Femur (tissue), 1 donor: Measurements from ENCODE around the gene TRIM45.
A peak's percentile ranks its signal among the peaks of the same experiment; 100 is the strongest.
"Not testable (repeated sequence)": the region's sequence is repeated elsewhere in the genome, so short reads cannot be mapped to it uniquely, and the experiment has no call there.

ENCODE experiments used
- DNase-seq: peaks from one replicate; pipeline ENCODE4 v3.0.0-alpha.2; 2017

TRIM45 gene, protein sequence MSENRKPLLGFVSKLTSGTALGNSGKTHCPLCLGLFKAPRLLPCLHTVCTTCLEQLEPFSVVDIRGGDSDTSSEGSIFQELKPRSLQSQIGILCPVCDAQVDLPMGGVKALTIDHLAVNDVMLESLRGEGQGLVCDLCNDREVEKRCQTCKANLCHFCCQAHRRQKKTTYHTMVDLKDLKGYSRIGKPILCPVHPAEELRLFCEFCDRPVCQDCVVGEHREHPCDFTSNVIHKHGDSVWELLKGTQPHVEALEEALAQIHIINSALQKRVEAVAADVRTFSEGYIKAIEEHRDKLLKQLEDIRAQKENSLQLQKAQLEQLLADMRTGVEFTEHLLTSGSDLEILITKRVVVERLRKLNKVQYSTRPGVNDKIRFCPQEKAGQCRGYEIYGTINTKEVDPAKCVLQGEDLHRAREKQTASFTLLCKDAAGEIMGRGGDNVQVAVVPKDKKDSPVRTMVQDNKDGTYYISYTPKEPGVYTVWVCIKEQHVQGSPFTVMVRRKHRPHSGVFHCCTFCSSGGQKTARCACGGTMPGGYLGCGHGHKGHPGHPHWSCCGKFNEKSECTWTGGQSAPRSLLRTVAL

DNA sequence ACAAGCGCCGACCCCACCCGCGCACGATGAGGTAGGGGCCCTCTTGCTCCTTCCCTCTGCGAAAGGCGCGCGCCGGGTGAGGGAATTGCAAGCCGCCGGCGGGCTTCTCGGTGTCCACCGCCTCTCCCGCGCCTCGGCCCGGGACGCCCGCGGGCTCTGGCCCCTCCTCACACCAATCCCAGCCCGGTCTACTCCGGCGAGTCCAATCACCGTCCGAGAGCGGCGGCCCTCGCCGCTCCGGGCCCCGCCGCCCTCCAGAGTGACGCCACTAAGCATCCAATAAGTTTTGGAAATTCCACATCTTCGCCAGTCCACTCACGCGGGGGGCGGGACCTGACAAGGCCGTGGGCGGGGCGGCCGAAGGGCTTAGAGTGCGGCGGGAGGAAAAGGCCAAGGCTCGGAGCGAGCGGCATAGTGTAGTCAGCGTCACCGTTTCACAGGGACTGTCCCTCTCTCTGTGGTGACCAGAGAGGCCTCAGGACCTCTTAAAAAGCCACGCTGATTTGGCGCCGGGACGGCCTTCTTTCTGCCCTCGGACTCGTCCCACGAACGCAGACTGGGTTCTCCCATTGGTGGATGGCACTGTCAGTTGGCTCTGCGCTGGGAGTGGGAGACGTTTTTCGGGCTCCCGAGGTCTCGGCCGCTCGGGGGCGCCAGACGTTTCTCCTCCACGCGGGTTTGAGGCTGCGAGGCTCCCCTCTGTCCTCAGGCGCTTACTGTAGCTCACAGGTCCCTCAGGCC lies at the start of gene TRIM45:
Gene TRIM45, minus strand, starts transcription at position 161 of the 741 bp plus-strand sequence. CDS start 548 bp downstream, outside the sequence.
- peak; percentile 98 for DNase-seq

DNA sequence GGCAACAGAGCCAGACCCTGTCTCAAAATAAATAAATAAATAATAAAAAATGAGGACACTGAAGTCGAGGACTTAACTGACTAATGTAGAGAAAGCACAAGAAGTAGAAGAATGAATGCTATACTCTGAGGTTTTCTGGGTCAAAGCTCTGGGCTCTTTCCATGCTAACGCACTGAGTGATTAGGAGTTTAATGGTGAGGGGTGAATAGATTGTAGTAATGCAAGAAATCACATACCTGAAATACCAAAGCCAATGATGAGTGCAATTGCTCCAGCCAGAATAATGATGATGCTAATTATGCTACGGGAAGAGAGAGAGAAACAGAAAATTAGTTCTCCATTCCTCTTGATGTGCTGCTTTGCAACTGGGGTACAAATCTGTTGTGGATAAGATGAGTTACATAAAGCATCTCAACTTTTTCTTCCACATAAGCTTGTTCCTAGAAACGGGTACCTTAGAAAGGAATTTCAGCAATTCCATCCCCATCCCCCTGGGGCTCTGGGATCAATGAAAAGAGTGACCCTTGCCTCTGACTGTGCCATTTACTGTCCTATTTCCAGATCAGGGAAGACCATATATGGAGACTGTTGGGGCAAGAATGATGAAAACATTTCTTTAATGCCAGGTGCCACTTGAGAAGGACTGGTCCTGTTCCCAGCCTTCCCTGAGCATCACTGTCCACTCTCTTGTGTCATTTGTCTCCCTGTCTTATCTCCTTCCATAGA lies 48.5 kb upstream of the TRIM45 start:
- no peak for DNase-seq

DNA sequence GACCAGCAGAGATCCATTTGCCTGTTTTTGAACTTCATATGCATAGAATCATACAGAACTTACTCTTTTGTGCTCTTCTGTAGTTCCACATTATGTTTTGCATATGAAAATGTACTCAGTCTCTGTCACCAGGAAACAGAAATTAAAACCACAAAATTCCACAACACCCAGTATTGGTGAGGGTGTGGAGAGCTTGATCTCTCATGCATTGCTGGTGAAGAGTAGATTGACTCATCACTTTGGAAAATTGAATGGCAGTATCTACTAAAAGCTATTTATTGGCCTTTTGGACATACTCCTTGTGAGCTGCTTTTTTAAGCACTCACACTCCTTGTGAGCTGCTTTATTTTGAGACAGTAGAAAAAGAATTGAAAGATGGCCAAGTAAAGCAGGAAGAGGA lies 45.9 kb upstream of the TRIM45 start:
- DNase-seq = no peak

DNA sequence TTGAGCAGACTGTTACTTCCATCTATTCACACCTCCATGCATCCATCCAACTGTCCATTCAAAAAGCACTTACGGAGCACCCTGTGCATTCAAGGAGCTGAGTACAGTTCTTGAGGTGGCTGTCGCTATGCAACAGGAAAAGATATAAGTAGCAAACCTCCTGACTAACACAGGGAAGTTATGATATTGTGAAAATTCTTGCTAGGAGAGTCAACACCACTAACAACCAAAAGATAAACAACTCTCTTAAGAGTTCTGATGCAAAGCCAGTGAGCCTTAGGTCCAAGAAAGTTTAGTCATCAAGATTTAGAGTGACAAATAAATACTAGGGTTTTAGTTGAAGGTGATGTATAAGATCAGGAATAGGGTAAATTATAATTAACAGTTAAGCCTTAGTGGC lies 44.5 kb upstream of the TRIM45 start:
- DNase-seq = no peak

DNA sequence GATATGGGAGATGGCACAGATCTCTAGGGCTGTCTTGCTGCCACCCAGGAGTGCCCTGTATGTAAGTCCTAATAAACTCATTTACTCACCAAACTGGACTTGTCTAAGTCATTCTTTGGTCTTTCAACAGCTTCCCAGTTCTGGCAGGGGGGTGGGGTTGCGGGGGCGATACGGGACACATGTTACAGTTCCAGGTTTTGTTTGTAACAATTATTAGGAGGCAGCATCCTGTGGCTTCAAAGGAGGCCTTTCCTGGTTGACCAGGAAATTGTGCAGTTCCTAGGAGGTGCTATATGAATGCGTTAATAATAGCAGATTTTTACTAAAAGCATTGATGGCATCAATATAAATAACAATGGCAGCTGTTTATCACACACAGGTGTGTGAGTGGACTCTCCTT lies 42.7 kb upstream of the TRIM45 start:
- DNase-seq = no peak

DNA sequence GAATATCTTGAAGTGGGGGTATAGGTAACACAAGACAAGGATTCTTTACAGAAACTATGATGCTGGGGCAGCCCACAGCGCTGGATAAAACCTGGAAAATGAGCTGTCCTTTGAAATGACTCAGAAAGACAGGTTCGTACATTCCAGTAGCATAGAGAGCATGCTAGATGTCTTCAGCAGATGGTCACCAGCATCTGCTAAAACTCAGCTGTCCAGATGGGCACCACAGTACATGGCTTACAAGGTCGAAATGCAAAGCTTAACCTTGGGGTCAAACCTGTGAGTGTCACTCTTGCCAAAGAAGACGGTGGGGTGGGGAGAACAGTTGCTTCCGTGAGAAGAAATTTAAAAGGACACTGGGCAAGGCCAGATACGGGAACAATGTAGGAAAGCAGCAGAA lies 41.3 kb upstream of the TRIM45 start:
- DNase-seq = peak; percentile 27

DNA sequence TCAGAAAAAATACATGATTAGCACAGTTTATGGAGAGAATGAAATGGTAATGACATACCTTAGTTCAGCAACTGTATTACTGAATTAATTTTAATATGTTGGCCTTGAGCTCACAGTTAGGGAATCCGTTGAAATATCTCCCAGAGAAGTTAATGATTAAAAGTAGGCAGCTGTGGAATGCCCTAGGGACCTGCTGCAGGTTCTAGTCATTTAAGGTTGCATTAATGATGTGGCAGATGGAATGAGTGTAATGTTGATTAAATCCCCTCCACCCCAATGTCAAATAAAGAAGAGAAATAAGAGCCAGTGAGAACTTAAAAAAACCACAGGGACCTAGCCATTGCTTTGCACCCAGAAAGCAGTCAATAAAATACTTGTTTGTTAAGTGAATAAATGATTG lies 40.3 kb upstream of the TRIM45 start:
- DNase-seq = no peak

DNA sequence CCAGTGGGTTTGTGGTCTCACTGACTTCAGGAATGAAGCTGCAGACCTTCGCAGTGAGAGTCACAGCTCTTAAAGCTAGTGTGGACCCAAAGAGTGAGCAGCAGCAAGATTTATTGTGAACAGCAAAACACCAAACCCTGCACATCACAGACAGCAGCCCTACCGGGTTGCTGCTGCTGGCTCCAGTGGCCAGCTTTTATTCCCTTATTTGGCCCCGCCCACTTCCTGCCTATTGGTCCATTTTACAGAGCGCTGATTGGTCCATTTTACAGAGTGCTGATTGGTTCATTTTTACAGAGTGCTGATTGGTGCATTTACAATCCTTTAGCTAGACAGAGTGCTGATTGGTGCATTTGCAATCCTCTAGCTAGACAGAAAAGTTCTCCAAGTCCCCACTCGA lies 29.8 kb upstream of the TRIM45 start:
- DNase-seq = not testable (repeated sequence)

DNA sequence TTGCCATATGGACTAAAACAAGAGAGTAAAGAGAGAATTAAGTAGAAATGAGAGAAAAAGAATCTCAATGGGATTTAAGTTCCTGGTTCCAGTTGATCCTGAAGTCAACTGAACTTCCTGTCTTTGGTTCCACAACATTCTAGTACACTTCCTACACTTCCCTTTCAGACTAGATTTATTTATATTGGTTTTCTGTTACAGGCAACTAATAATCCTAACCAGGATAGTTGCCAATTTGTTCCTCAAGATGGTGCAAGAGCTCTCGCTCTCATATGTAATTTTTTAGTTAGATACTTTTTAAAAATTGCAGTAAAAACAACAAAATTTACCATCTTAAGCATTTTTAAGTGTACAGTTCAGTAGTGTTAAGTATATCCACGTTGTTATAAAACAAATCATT lies 28.8 kb upstream of the TRIM45 start:
- no peak for DNase-seq

DNA sequence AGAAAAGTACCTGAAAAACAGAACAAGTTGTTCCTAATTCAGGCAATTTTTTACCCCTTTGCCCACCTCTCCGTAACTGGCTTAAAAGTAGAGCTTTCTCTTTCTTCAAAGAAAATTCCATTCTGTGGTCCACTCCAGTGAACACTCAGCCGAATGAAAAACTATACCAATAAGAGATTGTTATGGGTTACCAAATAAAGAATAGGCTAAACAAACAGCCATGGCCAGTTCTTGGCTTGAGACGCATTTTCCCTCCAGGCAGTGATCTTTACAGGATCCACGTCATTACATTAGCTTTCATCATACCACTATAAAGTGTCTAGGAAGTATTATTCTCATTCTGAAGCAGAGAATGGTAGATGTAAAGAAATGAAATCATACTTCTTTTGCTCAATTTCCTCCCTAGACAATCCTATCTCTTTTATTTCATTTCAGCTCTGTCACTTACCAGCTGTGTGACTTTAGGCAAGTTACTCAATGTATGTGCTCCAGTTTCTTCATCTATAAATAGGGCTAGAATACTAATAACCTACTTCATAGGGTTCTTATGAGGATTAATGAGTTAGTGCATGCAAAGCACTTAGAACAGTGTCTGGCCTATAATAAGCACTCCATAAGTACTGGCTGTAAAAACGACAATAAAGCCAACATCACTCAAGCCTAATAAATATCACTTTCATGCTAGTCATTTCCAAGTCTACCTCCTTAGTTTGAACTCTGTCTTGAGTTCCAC lies 26.5 kb upstream of the TRIM45 start:
- DNase-seq = no peak

DNA sequence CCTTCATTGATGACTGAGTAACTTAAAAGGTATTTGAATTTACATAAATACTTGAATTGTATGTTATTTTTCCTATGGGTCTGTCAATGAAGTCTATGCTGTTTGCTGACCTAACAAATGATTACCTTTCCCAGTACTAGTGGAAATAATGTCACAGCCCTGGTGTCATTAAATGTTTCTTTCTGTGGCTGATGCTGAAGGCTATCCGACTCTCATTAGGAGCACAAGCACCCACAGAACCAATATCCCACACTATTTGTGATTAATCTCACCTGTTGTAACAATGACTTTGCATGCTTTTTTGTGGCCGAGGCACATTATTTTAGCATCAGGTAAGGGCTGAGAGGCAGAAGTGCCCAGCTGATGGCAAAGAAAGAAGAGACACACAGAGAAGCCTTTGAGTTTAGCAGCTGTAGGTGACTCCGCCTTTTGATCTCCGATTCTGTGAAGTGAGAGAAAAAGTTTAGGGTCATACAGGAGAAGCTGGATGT lies 25.8 kb upstream of the TRIM45 start:
- DNase-seq = no peak

DNA sequence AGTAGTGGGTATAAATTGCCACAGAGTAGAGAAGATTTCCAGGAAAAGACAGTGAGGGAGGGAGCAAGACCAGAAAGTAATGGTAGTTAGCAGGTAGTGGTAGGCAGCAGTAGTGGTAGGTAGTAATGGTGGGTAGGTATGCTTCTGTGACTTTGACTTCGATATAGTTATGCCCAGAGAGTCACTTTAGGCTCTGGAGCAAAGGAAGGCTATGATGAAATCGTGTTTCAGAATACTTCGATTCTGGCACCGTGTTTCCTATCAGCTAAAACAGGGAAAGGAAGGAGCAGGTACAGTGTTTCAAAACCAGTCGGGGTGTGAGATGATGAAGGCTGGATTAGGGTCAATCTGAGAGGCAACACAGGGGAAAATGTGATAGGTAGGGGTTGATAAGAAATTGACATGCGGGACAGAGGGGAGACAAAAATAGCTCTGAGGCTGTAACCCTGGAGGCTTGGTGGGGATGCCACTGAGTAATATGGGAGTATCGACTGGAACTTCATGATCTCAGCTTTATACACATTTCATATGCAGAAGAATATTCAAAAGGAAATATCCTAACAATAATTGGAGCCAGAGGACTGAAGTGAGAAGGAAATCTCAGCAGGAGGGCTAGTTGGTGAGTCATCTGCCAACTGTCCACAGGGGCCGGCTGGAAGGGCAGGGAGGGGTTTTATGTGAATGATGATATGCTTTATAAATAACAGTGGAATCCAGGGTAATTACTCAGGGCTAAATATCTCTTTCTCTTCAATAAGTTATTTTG lies 25.2 kb upstream of the TRIM45 start:
- no peak for DNase-seq

DNA sequence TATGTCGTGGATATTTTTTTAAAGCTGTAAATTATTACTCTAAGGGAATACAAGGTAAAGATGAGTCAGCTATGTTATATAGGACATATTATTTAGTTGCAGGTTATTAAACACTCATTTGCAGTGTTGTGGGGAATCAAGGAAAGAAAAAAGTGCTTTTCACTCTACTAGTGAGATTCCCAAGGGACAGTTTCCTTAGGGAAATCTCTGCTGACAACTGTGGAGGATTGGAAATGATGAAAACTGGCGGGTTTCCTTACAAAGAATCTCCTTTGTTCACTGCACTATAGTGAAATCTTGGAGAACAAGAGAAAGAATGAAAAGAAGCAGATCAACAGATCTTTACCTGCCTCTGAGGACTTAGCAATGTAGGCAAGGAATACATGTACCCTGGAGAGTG lies 24.5 kb upstream of the TRIM45 start:
- no peak for DNase-seq

DNA sequence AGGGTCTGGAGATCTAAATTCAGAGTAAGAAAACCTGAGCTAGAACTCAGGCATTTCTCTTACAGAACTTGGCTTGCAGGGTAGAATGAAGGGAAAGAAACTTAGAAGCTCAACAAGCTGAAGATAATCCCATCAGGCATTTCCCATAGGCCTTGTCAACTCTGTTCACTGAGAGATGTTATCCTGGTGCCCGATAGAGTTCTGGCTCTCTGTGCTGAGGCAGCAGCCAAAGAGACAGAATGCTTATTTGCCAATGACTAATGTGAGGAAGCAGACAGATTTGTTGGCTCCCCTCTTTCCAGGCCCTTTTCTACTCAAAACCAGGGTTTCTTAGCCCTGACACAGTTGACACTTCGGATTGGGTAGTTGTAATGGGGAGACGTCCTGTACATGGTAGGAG lies 22.3 kb upstream of the TRIM45 start:
- DNase-seq = no peak

DNA sequence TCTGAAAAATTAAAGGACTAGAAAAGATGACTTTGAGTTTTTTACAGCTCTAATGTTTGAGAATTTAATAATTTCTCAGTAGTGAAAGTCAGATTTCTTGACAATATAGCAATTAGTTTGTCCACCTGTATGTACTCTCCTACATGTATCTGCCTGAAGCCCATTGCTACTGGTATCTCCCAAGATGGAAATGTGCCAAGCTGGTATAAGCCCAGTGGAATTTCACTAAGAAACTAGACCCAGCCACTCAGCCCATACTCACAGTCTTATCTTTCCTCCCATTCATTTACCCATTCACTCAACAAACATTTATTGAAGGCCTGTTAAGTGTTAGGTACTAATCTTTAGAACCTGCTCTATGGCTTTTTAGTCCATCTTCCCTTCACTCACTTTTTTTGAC lies 21.6 kb upstream of the TRIM45 start:
- no peak for DNase-seq

DNA sequence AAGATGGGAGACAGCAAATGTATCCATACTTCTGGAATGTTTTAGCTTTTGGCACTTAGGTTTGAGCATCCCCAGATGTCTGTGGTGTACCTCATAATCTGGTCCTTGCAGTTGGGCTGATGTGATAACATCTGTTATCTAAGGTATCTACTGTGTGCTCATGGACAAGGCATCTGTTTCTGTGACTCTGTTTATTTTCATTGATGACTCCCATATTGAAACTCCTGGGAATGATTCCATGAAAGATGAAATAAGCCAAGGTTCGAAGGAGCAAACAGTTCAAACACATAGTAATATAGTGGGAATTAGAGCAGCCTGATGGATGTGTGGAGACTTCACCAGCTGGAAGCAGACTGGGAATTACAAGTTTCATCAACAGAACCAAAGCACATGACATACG lies 20.7 kb upstream of the TRIM45 start:
- no peak for DNase-seq

DNA sequence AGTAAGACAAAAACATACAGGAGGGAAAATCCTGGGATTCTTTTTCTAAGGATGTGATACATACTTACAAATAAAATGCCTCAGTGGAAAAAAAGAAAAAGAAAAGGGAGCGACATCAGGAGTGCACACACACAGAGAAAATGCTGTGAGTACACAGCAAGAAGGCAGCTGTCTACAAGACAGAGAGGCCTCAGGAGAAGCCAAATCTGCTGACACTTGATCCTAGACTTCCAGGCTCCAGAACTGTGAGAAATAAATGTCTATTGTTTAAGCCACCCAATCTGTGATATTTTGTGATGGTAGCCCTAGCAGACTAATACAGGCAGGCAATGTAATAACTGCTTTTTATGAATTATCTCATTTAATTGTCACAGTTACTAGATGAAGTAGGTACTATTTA lies 17.0 kb upstream of the TRIM45 start:
- DNase-seq = no peak

DNA sequence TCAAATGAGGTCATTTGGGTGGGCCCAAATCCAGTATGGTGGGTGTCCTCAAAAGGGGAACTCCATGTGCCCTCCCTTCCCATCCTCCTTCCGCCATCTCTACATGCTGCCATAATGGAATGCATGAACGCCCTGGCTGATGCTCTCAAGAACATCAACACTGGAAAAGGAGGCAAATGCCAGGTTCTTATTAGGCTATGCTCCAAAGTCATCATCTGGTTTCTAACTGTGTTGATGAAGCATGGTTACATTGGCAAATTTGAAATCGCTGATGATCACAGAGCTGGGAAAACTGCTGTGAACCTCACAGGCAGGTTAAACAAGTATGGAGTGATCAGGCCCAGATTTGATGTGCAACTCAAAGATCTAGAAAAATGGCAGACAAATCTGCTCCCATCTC lies 16.6 kb upstream of the TRIM45 start:
- no peak for DNase-seq

DNA sequence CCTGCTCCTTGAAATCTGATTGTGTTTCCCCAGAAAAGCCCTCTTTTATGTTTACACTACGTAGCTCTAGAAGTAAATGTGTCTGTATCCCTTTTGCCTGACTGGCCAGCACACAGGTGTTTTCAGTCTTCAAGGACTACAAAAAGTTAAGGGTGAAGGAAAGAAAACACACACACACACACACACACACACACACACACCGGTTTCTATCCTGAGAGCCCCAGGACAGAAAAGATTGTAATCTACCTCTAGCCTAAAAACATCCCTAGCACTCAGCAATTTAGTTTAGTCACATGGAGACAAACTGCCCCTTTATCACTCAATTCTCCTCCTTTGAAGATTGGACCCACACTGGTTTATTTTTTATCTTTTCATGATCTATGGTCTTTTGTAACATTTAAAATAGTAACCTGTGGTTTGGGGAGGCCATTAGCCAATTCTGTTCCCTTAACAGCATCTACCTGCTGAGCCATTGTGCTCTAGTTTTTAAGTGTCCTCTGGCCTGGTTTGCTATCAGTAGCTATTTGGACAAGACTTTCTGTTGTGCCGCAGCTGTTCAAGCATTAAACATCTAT lies 15.8 kb upstream of the TRIM45 start:
- DNase-seq = no peak

DNA sequence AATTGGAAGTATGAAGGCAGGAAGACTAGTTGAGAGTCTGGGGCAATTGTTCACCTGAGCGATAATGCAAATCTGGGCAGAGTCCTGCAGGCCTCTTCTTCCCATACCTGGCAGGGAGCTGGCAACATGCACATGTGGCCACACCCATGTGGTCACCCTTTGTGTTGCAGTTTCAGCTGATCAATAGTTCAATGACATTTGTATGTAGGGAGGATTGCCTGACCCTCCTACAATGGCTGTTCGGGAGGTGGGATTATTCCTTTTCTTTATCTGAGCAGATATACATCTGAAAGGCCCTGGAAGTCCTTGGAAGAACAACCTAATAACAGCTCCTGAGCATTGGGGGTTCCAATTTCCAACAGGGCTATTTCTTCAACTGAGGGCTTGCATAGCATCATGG lies 15.2 kb upstream of the TRIM45 start:
- DNase-seq = no peak

DNA sequence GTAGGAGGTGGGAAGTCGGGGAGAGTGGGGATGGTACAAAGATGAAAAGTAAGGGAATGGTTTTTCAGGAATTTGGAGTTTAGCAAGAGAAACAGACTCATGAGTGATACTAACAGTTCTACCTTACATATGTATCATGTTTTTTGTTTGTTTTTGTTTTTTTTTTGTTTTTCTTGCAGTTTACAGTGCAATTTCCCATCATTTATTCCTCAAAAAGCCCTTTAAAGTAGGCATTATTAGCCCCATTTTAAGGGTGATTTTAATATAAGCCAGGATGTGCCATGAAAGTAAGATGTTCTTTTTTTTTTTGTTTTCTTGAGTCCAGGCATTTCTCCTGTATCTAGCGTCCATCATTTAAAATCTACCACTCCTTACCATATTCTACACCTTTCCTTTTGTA lies 13.8 kb upstream of the TRIM45 start:
- no peak for DNase-seq
